Psoas muscle (tissue), 8 donors: ENCODE results near the gene RRN3. TPM values are rescaled to one million over a fixed set of nuclear protein-coding genes. Genes with fewer than 3 reads are reported as not detected.

ENCODE experiments used
- ATAC-seq, 4 donors: fragments of 200-7000 bp; cut with Tn5 transposase; one replicate each; pipeline ENCODE4 v1.9.1; 2020; ENCODE audit warnings: moderate library complexity in 3 of 4, mild to moderate bottlenecking in 2 of 4
- DNase-seq, 2 donors: peaks; one replicate each; pipeline ENCODE4 v3.0.0-alpha.2; 2020
- H3K27ac ChIP-seq: fragments of 200-600 bp; one replicate; pipeline ENCODE4 v1.8.0; 2022
- H3K27me3 ChIP-seq, 3 donors: fragments of 200-600 bp in 1 of 3; one replicate each; pipeline versions ENCODE4 v1.6.1 to v1.8.0; 2013 to 2022; ENCODE audit warnings: low read length in 2 of 3, mild to moderate bottlenecking in 2 of 3, moderate library complexity in 1 of 3; ENCODE audit not compliant: insufficient read depth in 3 of 3
- H3K36me3 ChIP-seq, 2 donors: fragments of 200-600 bp in 1 of 2; one replicate each; pipeline versions ENCODE4 v1.6.1 to v1.8.0; 2013 to 2022; ENCODE audit warnings: low read depth in 1 of 2, mild to moderate bottlenecking in 1 of 2, moderate library complexity in 1 of 2; ENCODE audit not compliant: insufficient read depth in 1 of 2
- H3K4me1 ChIP-seq: fragments of 200-600 bp; one replicate; pipeline ENCODE4 v1.8.0; 2022
- H3K4me3 ChIP-seq: fragments of 200-600 bp; one replicate; pipeline ENCODE4 v1.8.0; 2022; ENCODE audit warnings: mild to moderate bottlenecking
- H3K9me3 ChIP-seq: fragments of 200-600 bp; one replicate; pipeline ENCODE4 v1.8.0; 2022
- WGBS, 3 donors: extraction: QIAGEN DNeasy Blood & Tissue Kit; methylation state at CpG; one replicate each; pipeline versions ENCODE4 v1.1.6 to v1.1.7; 2013; 5-methylcytosine and 5-hydroxymethylcytosine counted together
- intact Hi-C, 2 donors: fragments of 100-400 bp; cut with DNase I; formaldehyde crosslinking; loops; one replicate each; pipeline versions ENCODE4 v1.11.0 to v1.14.2; 2022
- polyA plus RNA-seq, 3 donors: library from polyadenylated mRNA; stranded (reverse); fragments of 200-250 nt; gene quantifications; one replicate each; pipeline ENCODE4 v1.2.3, GENCODE V29; 2013
- total RNA-seq, 4 donors: library from RNA; stranded (reverse); fragmentation: NEBNext Ultra II Directional in 2 of 4; extraction: Animal tissue kit (Norgen Biotek cat#: 25700) in 2 of 4; gene quantifications; one replicate each; pipeline versions ENCODE4 v1.2.1 to v1.2.4, GENCODE V29; 2021 to 2023
- TF ChIP-seq, protein P1 (sequence below): fragments of 200-600 bp; IDR thresholded peaks from one replicate; pipeline ENCODE4 v1.8.0; 2022; ENCODE audit warnings: antibody characterized with exemption
- donor health status: healthy with polysubstance abuse.
- donor health status: DM: no; HTN: no; CAD: no; lungs with moderate emphysema.
- donor health status: Bipolar disorder and iron deficiency.
- donor health status: healthy.
- donor health status: DM: yes; HTN: yes; CAD: no.
- donor health status: DM: no; HTN: no; CAD: no.
- donor health status: DM: no; HTN: no; CAD: no.
- donor health status: DM: yes; HTN: yes; CAD: no.

The RRN3 gene
- total and polyA plus RNA-seq, 7 donors: 19.9 to 54.9 (median 49.5) TPM

DNA sequence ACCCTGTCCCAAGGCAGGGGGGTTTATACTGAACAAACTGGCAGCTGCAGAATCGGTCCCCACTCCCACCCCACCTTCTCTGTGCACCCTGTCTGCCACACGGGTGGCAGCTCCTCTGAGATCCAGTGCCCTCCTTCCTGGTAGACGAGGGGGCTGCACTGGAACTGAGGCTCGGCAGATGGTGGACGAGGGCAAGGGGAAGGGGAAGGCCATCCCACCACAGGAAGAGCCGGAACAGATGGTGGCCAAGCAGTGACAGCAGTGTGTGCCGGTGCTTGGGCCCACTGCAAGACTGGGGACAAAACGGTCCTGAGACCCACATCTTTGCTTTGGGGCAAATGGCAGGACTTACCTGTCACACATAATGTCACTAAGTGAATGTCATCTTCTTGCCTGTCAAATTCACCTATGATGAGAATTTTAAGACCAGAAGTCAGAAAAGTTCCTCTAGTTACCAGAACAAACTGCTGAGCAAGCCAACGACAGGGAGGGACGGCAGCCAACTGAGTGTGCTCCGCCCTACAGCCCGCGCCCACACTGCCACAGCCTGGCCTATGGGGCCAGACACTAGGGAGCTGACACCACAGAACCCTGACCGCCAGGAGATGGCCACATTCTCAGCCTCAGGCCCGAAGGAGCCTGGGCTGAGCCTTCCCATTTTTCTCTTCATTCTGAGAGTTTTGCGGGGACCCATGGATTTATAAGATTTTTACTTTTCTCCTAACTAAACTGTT is 52.6 kb downstream of the RRN3 start:
- intact Hi-C loops: no loop called here
- H3K36me3 ChIP-seq: peaks cover 2 to 68% of the 10 kb centered on the region in 2 donors
- ATAC-seq (peak; percentile 89 to 95 (median 92)), DNase-seq (peak; percentile 82 to 91)
- H3K9me3 ChIP-seq: no peaks in the 10 kb centered on the region
- H3K4me3 ChIP-seq: no peak overlapping the region
- H3K27ac ChIP-seq: peak overlapping the region; percentile 17
- H3K4me1 ChIP-seq: peaks cover 5% of the 10 kb centered on the region
- H3K27me3 ChIP-seq: no peaks in the 10 kb centered on the region
- TF ChIP-seq, protein P1, sequence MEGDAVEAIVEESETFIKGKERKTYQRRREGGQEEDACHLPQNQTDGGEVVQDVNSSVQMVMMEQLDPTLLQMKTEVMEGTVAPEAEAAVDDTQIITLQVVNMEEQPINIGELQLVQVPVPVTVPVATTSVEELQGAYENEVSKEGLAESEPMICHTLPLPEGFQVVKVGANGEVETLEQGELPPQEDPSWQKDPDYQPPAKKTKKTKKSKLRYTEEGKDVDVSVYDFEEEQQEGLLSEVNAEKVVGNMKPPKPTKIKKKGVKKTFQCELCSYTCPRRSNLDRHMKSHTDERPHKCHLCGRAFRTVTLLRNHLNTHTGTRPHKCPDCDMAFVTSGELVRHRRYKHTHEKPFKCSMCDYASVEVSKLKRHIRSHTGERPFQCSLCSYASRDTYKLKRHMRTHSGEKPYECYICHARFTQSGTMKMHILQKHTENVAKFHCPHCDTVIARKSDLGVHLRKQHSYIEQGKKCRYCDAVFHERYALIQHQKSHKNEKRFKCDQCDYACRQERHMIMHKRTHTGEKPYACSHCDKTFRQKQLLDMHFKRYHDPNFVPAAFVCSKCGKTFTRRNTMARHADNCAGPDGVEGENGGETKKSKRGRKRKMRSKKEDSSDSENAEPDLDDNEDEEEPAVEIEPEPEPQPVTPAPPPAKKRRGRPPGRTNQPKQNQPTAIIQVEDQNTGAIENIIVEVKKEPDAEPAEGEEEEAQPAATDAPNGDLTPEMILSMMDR: no peak
- 44 to 52% (median 44%) methylated on average over 16 of the region's 16 CpGs for WGBS, 3 donors

DNA sequence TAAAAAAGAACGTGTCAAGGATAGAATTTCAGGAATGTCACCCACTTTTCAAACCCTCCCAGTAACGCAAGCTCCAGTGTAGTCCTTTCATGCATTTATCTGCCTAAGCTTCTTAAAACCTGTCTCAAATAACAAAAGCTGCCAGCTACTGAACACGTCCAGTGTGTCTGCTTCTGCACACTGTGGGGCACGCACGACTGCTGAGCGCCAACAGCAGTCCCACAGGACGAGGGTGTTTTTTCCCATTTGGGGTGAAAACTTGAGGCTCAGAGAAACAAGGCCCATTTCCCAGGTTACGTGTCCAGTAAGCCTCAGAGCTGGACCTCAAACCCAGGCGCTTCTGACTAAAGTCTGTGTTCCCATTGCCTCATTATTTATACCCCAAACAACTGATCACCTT is 55.4 kb downstream of the RRN3 start:
- Histone ChIP-seq H3K4me3 (no peak overlapping the region), H3K27me3 (no peaks in the 10 kb centered on the region), H3K9me3 (no peaks in the 10 kb centered on the region), H3K36me3 (peaks cover 4 to 78% of the 10 kb centered on the region in 2 donors), H3K27ac (no peak overlapping the region), H3K4me1 (peaks cover 5% of the 10 kb centered on the region)
- WGBS, 3 donors: 78 to 84% (median 80%) methylated on average over 9 of the region's 9 CpGs
- TF ChIP-seq, protein P1: no peak
- ATAC-seq (no peak), DNase-seq (no peak)
- intact Hi-C loops: no loop called here

DNA sequence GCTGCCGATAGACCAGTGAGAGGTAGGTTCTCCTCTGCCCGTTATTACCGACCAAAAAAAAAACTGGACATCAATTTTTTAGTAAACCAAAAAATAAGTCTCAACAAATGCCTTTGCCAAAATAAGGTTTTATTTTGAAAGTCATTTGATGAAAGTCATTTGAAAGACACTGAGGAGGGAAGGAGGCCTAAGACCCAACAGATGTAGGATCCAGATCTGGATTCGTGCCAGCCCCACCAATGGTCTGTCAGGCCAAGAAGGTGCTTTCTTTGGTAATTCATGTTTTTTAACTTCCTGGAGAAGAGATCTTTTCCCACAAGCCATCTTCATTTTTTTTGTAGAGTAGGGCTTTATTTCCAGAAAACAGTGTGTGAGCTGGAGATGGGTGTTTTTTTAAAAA is 56.3 kb downstream of the RRN3 start:
- H3K36me3 ChIP-seq: peaks cover 4 to 88% of the 10 kb centered on the region in 2 donors
- intact Hi-C loops: no loop called here
- TF ChIP-seq, protein P1: no peak

DNA sequence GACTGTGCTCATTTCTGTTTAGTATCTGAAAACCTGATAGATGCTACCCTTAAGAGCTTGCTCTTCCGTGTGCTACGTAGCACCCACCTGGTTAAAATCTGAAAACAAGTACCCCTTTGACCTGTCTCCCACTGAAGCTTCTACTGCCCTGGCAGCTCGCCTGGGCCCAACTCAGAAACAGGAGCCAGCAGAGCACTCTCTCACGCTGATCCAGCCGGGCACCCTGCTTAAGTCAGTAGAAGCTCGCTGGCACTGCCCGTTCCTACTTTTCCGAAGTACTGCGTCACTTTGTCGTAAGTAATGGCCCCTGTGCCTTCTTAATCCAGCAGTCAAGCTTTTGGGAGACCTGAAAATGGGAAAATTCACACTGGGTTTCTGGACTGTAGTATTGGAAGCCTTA is 57.1 kb downstream of the RRN3 start:
- DNase-seq (no peak), ATAC-seq (no peak)
- WGBS, 3 donors: 69 to 86% (median 79%) methylated on average over 10 of the region's 10 CpGs
- Histone ChIP-seq H3K4me1 (peaks cover 5% of the 10 kb centered on the region), H3K9me3 (no peaks in the 10 kb centered on the region), H3K27me3 (no peaks in the 10 kb centered on the region), H3K4me3 (no peak overlapping the region), H3K27ac (no peak overlapping the region), H3K36me3 (peaks cover 4 to 95% of the 10 kb centered on the region in 2 donors)
- TF ChIP-seq, protein P1: no peak
- intact Hi-C loops: no loop called here

More for the DNA sequence above, 56.3 kb downstream of the RRN3 start:
- Histone ChIP-seq H3K4me3 (no peak overlapping the region), H3K27ac (no peak overlapping the region), H3K27me3 (no peaks in the 10 kb centered on the region), H3K9me3 (no peaks in the 10 kb centered on the region), H3K4me1 (peaks cover 5% of the 10 kb centered on the region)
- 67 to 93% (median 86%) methylated on average over 4 of the region's 4 CpGs for whole genome bisulfite sequencing, 3 donors
- no peak for ATAC-seq
- no peak for DNase-seq
